ENCODE results near the gene BIRC6.

GRCh38 chr2:32495139-32495538 lies 138.3 kb downstream of the BIRC6 start:
- TF ChIP-seq RCOR1 (IDR thresholded peaks at IDR 0.05; ENCODE audit: low read depth, low read length) (no peak), PBX3 (IDR thresholded peaks at IDR 0.05) (no peak), SMC3 (IDR thresholded peaks at IDR 0.05) (no peak), CEBPB (IDR thresholded peaks at IDR 0.05) (no peak), EP300 (IDR thresholded peaks at IDR 0.05) (no peak), MAX (IDR thresholded peaks at IDR 0.05) (no peak), HDAC2 (IDR thresholded peaks at IDR 0.05) (no peak)
- TF ChIP-seq, protein P1, sequence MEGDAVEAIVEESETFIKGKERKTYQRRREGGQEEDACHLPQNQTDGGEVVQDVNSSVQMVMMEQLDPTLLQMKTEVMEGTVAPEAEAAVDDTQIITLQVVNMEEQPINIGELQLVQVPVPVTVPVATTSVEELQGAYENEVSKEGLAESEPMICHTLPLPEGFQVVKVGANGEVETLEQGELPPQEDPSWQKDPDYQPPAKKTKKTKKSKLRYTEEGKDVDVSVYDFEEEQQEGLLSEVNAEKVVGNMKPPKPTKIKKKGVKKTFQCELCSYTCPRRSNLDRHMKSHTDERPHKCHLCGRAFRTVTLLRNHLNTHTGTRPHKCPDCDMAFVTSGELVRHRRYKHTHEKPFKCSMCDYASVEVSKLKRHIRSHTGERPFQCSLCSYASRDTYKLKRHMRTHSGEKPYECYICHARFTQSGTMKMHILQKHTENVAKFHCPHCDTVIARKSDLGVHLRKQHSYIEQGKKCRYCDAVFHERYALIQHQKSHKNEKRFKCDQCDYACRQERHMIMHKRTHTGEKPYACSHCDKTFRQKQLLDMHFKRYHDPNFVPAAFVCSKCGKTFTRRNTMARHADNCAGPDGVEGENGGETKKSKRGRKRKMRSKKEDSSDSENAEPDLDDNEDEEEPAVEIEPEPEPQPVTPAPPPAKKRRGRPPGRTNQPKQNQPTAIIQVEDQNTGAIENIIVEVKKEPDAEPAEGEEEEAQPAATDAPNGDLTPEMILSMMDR (IDR thresholded peaks at IDR 0.05): no peak
